NCI-H82 (cell line): ENCODE measurements around the gene RTL1.

Experiments used
- DNase-seq: peaks from one replicate; lab custom pipeline; 2025; lab: John Stamatoyannopoulos, UW

Gene RTL1

GRCh38 chr14:100849115-100849781 is 54.3 kb downstream of the RTL1 start:
- peak; percentile 79 for DNase-seq

GRCh38 chr14:100846309-100846859 is 57.1 kb downstream of the RTL1 start:
- DNase-seq = no peak

DNA sequence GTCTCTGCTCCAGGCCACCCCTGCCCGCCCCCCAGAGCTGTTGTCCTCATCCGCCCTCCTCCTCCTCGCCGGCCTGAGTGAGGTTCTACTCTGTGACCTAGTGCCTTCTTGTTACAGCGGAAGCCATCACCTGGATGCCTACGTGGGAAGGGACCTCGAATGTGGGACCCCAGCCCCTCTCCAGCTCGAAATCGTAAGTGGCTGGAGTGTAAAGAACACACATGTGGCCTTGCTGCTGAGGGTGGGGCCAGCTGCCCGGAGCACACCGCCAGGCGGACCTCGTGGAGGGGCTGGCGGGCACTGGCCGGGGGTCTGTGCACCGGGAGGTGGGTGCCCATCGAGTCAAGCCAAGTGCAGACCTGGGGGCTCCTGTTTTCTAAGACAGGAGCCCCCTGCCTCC is 58.2 kb downstream of the RTL1 start:
- DNase-seq = no peak

- DNase-seq = no peak
Measured at GRCh38 chr14:100844846-100845245, 58.7 kb downstream of the RTL1 start.

DNA sequence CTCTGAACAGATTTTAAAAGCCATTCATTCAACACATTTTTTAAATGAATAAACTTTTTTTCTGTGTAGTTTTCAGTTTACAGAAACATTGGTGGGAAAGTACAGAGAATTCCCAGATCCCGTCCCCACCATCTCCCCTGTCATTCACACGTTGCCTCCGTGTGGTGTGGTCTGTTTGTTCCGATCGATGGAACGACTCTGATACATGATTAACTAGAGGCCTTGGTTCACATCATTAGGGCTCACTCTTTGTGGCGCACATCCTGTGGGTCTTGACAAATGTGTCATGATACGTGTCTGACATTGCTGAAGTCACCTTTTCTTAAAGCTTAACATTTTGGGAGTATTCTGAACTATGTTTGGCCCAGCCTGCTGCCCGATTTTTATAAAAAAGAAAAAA is 59.1 kb downstream of the RTL1 start:
- DNase-seq = no peak

GRCh38 chr14:100844082-100844408 is 59.5 kb downstream of the RTL1 start:
- no peak for DNase-seq

DNA sequence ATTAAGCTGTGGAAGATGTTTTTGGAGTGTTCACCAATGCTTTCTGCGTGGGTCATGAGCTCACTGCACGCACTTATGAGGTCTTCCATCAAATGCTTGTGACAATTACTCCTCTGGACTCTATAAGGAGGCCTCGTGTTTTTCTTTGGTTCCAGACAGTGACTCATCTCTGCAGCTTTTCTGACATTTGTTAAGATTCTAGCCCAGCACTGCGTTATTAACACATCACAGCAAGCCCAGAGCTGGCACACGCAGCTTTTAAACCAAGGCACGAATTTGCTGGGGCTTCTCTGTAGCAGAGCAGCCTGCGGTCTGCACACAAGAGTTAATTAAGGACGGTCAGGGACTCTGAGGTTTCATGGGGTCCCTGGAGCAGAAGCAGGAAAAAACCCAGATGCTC is 60.7 kb downstream of the RTL1 start:
- no peak for DNase-seq

GRCh38 chr14:100841761-100842403 is 61.6 kb downstream of the RTL1 start:
- no peak for DNase-seq

DNA sequence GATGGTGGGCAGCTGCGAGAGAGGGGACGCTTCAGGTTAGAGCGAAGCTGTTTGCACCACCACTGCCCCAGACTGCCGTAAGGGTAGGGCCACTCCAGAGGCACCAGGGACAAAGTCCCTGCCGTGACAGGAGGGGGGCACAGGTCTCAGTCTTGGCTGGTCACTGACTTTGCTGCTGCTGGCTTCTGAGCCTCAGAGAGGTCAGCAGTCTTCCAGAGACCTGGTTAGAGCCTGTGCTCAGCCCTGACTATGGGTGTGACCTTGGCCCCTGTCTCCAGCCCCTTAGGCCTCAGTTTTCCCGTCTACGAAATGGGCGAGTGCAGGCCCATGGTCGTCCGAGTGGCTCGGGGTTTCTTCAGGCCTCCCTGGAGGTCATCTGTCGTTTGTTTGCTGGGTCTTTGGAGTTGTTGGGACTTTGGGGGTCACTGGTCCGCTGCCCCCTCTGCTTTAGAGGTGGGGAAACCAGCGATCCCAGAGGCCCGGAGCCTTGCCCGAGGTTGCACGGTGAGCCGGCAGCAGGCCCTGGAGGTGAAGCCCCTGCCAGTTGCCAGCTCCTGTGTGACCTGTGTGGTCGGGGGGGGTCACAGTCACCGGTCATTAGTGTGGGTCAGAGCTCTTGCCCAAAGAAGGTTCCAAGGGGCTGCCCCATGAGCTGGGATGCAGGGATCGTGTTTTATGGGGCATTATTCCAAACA is 62.3 kb downstream of the RTL1 start:
- no peak for DNase-seq

DNA sequence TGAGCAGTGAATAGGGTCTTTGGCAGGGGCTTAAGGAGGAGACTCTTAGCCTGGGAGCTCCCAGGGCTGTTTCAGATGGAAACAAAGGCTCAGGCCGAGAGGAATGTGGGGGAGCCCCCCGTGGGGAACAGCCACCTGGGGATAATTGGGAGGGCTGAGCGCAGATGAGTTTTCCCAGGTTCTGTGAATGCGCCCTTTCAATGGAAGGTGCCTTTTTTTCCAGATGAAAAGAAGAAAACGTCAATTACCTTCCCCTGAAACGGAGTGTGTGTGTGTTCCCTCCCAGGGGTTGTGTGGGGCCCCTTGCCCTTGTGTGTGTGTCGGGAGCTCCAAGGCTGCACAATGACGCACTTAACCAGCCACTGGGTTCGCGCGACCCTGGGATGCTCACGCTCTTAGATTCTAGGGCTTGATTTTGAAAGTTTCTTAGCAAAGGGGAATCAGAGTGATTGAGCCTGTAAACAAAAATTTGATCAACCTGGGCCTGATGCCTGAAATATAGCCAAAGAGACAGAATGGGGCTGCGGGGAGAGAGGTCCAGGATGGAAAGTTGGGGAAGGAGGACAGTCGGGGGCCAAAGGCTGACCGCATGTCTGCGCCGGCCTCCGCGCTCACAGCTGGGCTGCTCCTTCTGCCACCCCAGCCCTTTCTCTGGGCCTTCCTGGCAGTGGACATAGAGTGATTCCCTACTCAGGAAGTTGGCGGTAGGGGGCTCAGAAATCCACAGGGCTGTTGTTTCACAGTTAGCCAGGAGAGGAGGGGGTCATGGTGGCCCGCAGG is 63.0 kb downstream of the RTL1 start:
- DNase-seq = no peak

DNA sequence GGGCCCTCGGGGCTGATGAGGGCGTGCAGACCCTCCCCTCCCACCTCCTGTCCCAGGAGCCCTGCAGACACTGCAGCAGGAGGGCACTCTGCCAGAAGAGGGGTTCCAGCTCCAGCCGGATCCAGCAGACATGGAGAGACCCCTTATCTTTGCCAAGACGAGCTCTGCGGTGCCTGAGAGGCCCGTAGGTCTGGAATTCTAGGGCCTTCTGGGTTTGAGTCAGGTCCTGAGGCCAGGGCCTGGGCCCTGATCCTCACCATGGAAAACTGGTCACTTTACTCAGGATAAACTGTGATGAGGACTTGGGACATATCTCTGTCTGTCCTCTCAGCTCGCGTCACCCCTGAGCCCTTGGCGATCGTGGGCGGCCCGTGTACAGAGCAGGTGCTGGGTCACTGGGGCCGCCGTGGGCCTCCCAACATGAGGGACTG is 63.8 kb downstream of the RTL1 start:
- no peak for DNase-seq

- DNase-seq = no peak
Measured at GRCh38 chr14:100839315-100839585, 64.3 kb downstream of the RTL1 start.

DNA sequence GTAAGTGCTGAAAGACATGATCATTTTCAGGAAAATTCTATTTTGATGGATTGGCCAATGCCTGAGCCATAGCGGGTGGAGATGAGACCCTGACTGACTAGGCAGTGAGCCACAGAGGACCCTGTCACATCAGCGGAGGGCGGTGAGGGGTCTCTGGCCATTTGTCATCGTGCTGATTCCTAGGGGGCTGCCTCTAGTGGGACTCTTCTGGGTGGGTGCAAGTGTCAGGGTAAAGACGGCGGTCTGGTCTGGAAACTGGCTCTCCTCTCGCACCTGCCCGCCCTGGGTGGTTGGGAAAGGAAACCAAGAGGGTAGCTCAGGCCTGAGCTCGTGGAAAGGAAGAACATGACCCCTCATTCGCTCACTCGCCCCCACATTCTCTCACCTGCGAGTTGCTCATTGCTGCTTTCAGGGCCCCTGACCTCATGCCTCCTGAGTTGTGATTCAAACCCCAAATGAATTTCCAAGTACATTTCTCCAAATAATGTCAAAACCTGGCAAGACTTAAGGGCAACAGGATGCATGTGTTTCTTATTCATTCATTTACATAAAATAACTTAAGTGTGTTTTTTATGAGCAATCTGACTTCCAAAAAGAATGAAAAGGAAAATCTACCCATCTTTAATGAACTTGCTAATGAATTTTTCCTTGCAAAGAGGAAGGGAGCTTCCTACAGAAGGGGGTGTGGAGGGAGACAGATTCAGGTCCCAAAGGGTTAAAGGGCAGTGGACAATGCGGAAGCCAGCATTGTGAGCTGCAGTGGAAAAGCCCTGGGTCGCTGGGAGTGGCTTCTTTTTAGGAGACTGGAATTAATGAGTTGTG is 64.8 kb downstream of the RTL1 start:
- DNase-seq = no peak

GRCh38 chr14:100837805-100838350 is 65.6 kb downstream of the RTL1 start:
- DNase-seq = no peak

DNA sequence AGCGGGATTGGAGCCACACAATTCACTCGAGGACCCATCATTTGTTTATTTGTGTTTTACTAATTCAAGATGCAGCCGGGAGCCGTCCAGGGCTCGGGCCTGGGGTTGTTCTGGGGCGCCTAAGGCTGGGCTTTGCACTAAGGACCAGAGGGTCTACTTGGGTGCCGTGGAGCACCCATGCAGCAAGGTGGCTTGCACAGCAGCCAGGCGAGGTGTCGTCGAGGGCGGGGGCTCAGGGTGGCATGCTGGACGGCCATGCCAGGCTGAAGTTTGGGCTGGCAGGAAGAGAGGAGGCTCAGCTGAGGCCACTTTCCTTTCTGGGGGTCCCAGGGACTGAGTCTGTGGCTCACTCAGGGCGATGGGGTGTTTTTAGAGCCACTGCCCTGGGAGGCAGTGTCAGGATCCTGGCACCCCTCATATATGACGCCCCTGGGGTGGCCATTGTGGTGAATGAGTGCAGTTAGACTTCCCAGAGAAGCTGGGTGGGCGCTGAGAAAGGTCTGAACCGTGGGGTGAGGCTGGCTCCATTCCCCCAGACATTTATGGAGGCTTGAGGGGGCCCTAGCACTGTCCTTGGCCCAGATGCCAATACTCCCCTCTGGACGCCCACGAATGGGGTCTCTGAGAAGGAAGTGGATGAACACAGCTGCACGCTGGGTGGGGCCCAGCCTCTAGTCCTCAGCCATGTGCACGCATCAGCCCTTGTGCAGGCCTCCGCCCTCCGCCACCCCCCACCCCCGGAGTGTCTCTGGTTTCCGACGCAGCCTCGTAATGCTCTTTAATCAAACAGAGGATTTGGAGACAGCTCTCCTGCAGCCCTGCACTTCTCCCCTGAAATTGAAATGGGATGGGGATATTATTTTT is 66.3 kb downstream of the RTL1 start:
- DNase-seq = peak; percentile 55

- DNase-seq = no peak
Measured at GRCh38 chr14:100836311-100836805, 67.2 kb downstream of the RTL1 start.

DNA sequence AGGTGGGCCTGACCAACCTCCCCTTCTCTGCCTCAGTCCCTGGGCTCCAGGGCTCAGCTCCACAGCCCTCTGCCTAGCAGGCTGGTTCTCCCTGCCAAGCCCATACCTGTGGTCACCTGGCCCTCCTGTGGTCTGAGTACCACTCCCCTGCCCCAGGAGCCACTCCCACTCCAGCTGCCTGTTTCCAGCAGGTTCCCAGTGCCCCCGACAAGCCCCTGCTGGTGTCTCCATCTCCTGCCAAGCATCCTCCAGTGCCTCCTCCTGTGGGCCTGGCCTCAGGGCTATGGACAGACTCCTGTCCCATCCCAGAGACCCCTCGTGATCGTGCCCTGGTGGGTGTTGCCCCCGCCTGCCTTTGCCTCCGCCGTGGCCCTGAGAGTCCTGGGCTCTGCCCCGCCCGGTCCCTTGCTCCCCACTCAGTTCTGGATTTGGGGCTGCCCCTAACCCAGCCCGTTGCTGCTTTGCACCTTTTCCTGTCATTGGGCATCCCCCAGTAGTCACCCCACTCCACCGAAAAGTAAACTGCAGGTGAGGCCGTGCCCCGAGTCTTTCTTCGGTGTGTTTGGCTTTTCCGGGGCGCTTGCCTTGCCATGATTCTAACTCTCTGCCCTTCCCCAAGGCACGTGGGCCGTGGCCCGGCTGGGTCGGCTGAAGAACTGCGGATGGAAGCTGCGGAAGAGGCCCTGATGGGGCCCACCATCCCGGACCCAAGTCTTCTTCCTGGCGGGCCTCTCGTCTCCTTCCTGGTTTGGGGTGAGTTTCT is 67.8 kb downstream of the RTL1 start:
- DNase-seq = no peak

GRCh38 chr14:100834794-100835547 is 68.6 kb downstream of the RTL1 start:
- DNase-seq = no peak
